Activated CD4-positive, alpha-beta T cell treated with anti-CD3 and anti-CD28 coated beads, Interleukin-2, amount 10 ng/mL, durations not matched to agents 7 days and 5 days (primary cell): ENCODE data around the gene OSCAR. TPM values are rescaled to one million over a fixed set of nuclear protein-coding genes. Genes with fewer than 3 reads are reported as not detected.

ENCODE experiments used
- CTCF ChIA-PET: fragments of 350-600 bp; sonication (Branson Sonifier 250); formaldehyde crosslinking; loops from one replicate; lab custom pipeline; 2021; ENCODE audit warnings: antibody characterized with exemption; lab: Charles Lee
- POLR2A ChIA-PET: fragments of 350-600 bp; sonication (Branson Sonifier 250); formaldehyde crosslinking; loops from one replicate; lab custom pipeline; 2021; ENCODE audit warnings: antibody characterized with exemption; lab: Charles Lee
- DNase-seq: peaks from one replicate; pipeline ENCODE4 v3.0.0-alpha.2; 2020
- H3K27ac Mint-ChIP-seq: one replicate; pipeline ENCODE4 v1.8.0; 2021; ENCODE audit warnings: mild to moderate bottlenecking, moderate library complexity, mixed read lengths
- H3K27me3 Mint-ChIP-seq: one replicate; pipeline ENCODE4 v1.8.0; 2021; ENCODE audit warnings: mixed read lengths
- H3K36me3 Mint-ChIP-seq: one replicate; pipeline ENCODE4 v1.8.0; 2021; ENCODE audit warnings: low read depth, mixed read lengths
- H3K4me1 Mint-ChIP-seq: one replicate; pipeline ENCODE4 v1.8.0; 2021; ENCODE audit warnings: mixed read lengths
- H3K4me3 Mint-ChIP-seq: one replicate; pipeline ENCODE4 v1.8.0; 2021; ENCODE audit warnings: mild to moderate bottlenecking, moderate library complexity, mixed read lengths
- H3K9me3 Mint-ChIP-seq: one replicate; pipeline ENCODE4 v1.8.0; 2021; ENCODE audit warnings: mixed read lengths
- total RNA-seq, 2 experiments: library from RNA; stranded (reverse); gene quantifications; one replicate each; pipeline ENCODE4 v1.2.3, GENCODE V29; 2021

Gene OSCAR
- total RNA-seq, 2 experiments from 2014 or later, result 0.15 to 0.32 TPM

- Mint-ChIP-seq H3K27ac (peak overlapping the region; percentile 93), H3K4me3 (peak overlapping the region; percentile 80), H3K4me1 (peaks cover 32% of the 10 kb centered on the region), H3K9me3 (no peaks in the 10 kb centered on the region), H3K27me3 (no peaks in the 10 kb centered on the region), H3K36me3 (peaks cover 6% of the 10 kb centered on the region)
- no peak for DNase-seq
- CTCF ChIA-PET, result interaction anchor here (0.8 to 1.5 kb wide), 4 partner anchors 16 to 269 kb away, joined by 3 to 10 read pairs (median 3); partner anchors contain the start of genes MYADM, PRPF31 and TFPT
- POLR2A ChIA-PET, result interaction anchor here (0.7 to 1.8 kb wide), 3 partner anchors 22 to 24 kb away, joined by 3 to 13 read pairs (median 7); partner anchors contain the start of genes LENG1, PRPF31 and TFPT
Measured at GRCh38 chr19:54136086-54136863, 35.7 kb upstream of the OSCAR start.

GRCh38 chr19:54133957-54134590 lies 33.5 kb upstream of the OSCAR start:
- DNase-seq, result no peak
- ChIA-PET CTCF (interaction anchor here (0.7 kb wide), 1 partner anchor 56 kb away, joined by 3 read pairs; the partner anchor contains the start of gene MBOAT7), POLR2A (no interaction called here)
- Mint-ChIP-seq H3K36me3 (peaks cover 6% of the 10 kb centered on the region), H3K9me3 (no peaks in the 10 kb centered on the region), H3K27me3 (no peaks in the 10 kb centered on the region), H3K4me1 (peaks cover 15% of the 10 kb centered on the region), H3K4me3 (no peak overlapping the region), H3K27ac (no peak overlapping the region)

GRCh38 chr19:54133312-54133956 lies 32.8 kb upstream of the OSCAR start:
- H3K4me1 Mint-ChIP-seq, result peaks cover 10% of the 10 kb centered on the region
- no peak overlapping the region for H3K27ac Mint-ChIP-seq
- DNase-seq, result no peak
- no peaks in the 10 kb centered on the region for H3K27me3 Mint-ChIP-seq
- CTCF ChIA-PET, result interaction anchor here (0.7 kb wide), 1 partner anchor 56 kb away, joined by 3 read pairs; the partner anchor contains the start of gene MBOAT7
- no peaks in the 10 kb centered on the region for H3K9me3 Mint-ChIP-seq
- POLR2A ChIA-PET, result no interaction called here
- peaks cover 2% of the 10 kb centered on the region for H3K36me3 Mint-ChIP-seq
- no peak overlapping the region for H3K4me3 Mint-ChIP-seq

GRCh38 chr19:54129617-54129996 lies 29.0 kb upstream of the OSCAR start:
- Mint-ChIP-seq H3K27me3 (no peaks in the 10 kb centered on the region), H3K36me3 (peaks cover 6% of the 10 kb centered on the region), H3K9me3 (no peaks in the 10 kb centered on the region), H3K4me3 (no peak overlapping the region), H3K27ac (no peak overlapping the region), H3K4me1 (no peaks in the 10 kb centered on the region)
- ChIA-PET CTCF (no interaction called here), POLR2A (no interaction called here)
- DNase-seq, result no peak

- Mint-ChIP-seq H3K36me3 (peaks cover 8% of the 10 kb centered on the region), H3K27ac (no peak overlapping the region), H3K27me3 (no peaks in the 10 kb centered on the region), H3K4me3 (no peak overlapping the region), H3K9me3 (no peaks in the 10 kb centered on the region), H3K4me1 (no peaks in the 10 kb centered on the region)
- CTCF ChIA-PET, result no interaction called here
- no peak for DNase-seq
- POLR2A ChIA-PET, result no interaction called here
Measured at GRCh38 chr19:54128796-54129616, 28.4 kb upstream of the OSCAR start.

- peaks cover 11% of the 10 kb centered on the region for H3K36me3 Mint-ChIP-seq
- no peak overlapping the region for H3K4me3 Mint-ChIP-seq
- ChIA-PET POLR2A (no interaction called here), CTCF (no interaction called here)
- H3K27me3 Mint-ChIP-seq, result no peaks in the 10 kb centered on the region
- no peak for DNase-seq
- H3K27ac Mint-ChIP-seq, result no peak overlapping the region
- H3K9me3 Mint-ChIP-seq, result no peaks in the 10 kb centered on the region
- no peaks in the 10 kb centered on the region for H3K4me1 Mint-ChIP-seq
Measured at GRCh38 chr19:54128441-54128725, 27.8 kb upstream of the OSCAR start.

GRCh38 chr19:54127688-54128440 lies 27.3 kb upstream of the OSCAR start:
- Mint-ChIP-seq H3K36me3 (peaks cover 13% of the 10 kb centered on the region), H3K4me3 (no peak overlapping the region), H3K4me1 (no peaks in the 10 kb centered on the region), H3K9me3 (no peaks in the 10 kb centered on the region), H3K27me3 (no peaks in the 10 kb centered on the region), H3K27ac (no peak overlapping the region)
- POLR2A ChIA-PET, result no interaction called here
- CTCF ChIA-PET, result interaction anchor here (1.8 kb wide), 1 partner anchor 12 kb away, joined by 5 read pairs; the partner anchor contains the start of genes PRPF31 and TFPT
- no peak for DNase-seq

- peaks cover 20% of the 10 kb centered on the region for H3K36me3 Mint-ChIP-seq
- H3K4me3 Mint-ChIP-seq, result no peak overlapping the region
- CTCF ChIA-PET, result no interaction called here
Measured at GRCh38 chr19:54125713-54126112, 25.1 kb upstream of the OSCAR start.

GRCh38 chr19:54124393-54124792 lies 23.8 kb upstream of the OSCAR start:
- peaks cover 25% of the 10 kb centered on the region for H3K36me3 Mint-ChIP-seq
- ChIA-PET POLR2A (no interaction called here), CTCF (interaction anchor here (0.6 to 1.0 kb wide), 2 partner anchors 18 to 104 kb away, joined by 3 read pairs; no protein-coding TSS in a partner anchor)
- H3K27me3 Mint-ChIP-seq, result no peaks in the 10 kb centered on the region
- no peak overlapping the region for H3K27ac Mint-ChIP-seq
- no peak for DNase-seq
- H3K4me3 Mint-ChIP-seq, result no peak overlapping the region
- no peaks in the 10 kb centered on the region for H3K9me3 Mint-ChIP-seq
- H3K4me1 Mint-ChIP-seq, result no peaks in the 10 kb centered on the region

More at GRCh38 chr19:54125713-54126112, 25.1 kb upstream of the OSCAR start:
- no peak overlapping the region for H3K27ac Mint-ChIP-seq
- no peaks in the 10 kb centered on the region for H3K27me3 Mint-ChIP-seq
- no peaks in the 10 kb centered on the region for H3K9me3 Mint-ChIP-seq
- POLR2A ChIA-PET, result no interaction called here
- no peak for DNase-seq
- H3K4me1 Mint-ChIP-seq, result no peaks in the 10 kb centered on the region

- no peak overlapping the region for H3K4me3 Mint-ChIP-seq
- H3K9me3 Mint-ChIP-seq, result no peaks in the 10 kb centered on the region
- ChIA-PET CTCF (interaction anchor here (0.6 to 1.0 kb wide), 2 partner anchors 18 to 105 kb away, joined by 3 read pairs; no protein-coding TSS in a partner anchor), POLR2A (interaction anchor here (0.6 kb wide), 1 partner anchor 9 kb away, joined by 3 read pairs; no protein-coding TSS in a partner anchor)
- no peaks in the 10 kb centered on the region for H3K27me3 Mint-ChIP-seq
- H3K4me1 Mint-ChIP-seq, result no peaks in the 10 kb centered on the region
- DNase-seq, result no peak
- H3K36me3 Mint-ChIP-seq, result peaks cover 23% of the 10 kb centered on the region
- H3K27ac Mint-ChIP-seq, result no peak overlapping the region
Measured at GRCh38 chr19:54123682-54124081, 23.1 kb upstream of the OSCAR start.

- no peak for DNase-seq
- Mint-ChIP-seq H3K4me3 (no peak overlapping the region), H3K27ac (no peak overlapping the region), H3K36me3 (peaks cover 19% of the 10 kb centered on the region), H3K9me3 (no peaks in the 10 kb centered on the region), H3K4me1 (peaks cover 13% of the 10 kb centered on the region), H3K27me3 (no peaks in the 10 kb centered on the region)
- POLR2A ChIA-PET, result no interaction called here
- CTCF ChIA-PET, result interaction anchor here (1.4 kb wide), 1 partner anchor 15 kb away, joined by 3 read pairs; no protein-coding TSS in a partner anchor
Measured at GRCh38 chr19:54121259-54121658, 20.7 kb upstream of the OSCAR start.
